IPS-20b (cell line): ENCODE results near the gene TAS1R3.
"Not testable (repeated sequence)": the region's sequence is repeated elsewhere in the genome, so short reads cannot be mapped to it uniquely, and the experiment has no call there.

Experiments
- H3K27ac ChIP-seq: one replicate; pipeline ENCODE4 v1.5.1; 2013; ENCODE audit warnings: low read length
- H3K27me3 ChIP-seq: 2 replicates; pipeline ENCODE4 v1.6.1; 2013; ENCODE audit warnings: mild to moderate bottlenecking, low read length, inconsistent platforms; ENCODE audit not compliant: insufficient read depth
- H3K36me3 ChIP-seq: 2 replicates; pipeline ENCODE4 v1.6.1; 2013; ENCODE audit warnings: low read depth, mild to moderate bottlenecking, inconsistent platforms, low read length, moderate library complexity; ENCODE audit not compliant: insufficient read depth
- H3K4me1 ChIP-seq: 2 replicates; pipeline ENCODE4 v1.6.1; 2013; ENCODE audit warnings: mild to moderate bottlenecking, control low read depth, inconsistent platforms, low read length, moderate library complexity; ENCODE audit not compliant: insufficient read depth
- H3K4me3 ChIP-seq: 2 replicates; pipeline ENCODE4 v1.5.1; 2013; ENCODE audit warnings: mild to moderate bottlenecking, low read length, inconsistent platforms
- H3K9ac ChIP-seq: 2 replicates; pipeline ENCODE4 v1.6.1; 2013; ENCODE audit warnings: low read depth, mild to moderate bottlenecking, inconsistent platforms, low read length, moderate library complexity
- H3K9me3 ChIP-seq: 2 replicates; pipeline ENCODE4 v1.6.1; 2013; ENCODE audit warnings: mild to moderate bottlenecking, low read depth, low read length, inconsistent platforms; ENCODE audit not compliant: insufficient read depth

Gene TAS1R3

GRCh38 chr1:1367315-1367714 is 36.2 kb downstream of the TAS1R3 start:
- Histone ChIP-seq H3K27ac (no peak overlapping the region), H3K9me3 (peaks cover 17% of the 10 kb centered on the region), H3K9ac (no peak overlapping the region), H3K4me1 (no peaks in the 10 kb centered on the region), H3K27me3 (no peaks in the 10 kb centered on the region), H3K4me3 (no peak overlapping the region), H3K36me3 (no peaks in the 10 kb centered on the region)

DNA sequence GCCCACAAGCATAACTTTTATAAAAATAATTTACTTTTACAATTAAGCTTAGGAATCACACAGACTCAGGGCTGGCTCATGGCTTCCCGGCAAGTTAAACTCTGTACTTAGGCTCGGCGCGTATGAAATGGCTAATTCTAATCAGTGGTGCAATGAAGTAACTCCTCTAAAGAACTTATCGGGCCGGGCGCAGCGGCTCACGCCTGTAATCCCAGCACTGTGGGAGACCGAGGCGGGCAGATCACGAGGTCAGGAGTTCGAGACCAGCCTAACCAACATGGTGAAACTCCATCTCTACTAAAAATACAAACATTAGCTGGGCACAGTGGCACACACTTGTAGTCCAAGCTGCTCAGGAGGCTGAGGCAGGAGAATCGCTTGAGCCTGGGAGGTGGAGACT is 39.0 kb downstream of the TAS1R3 start:
- H3K4me3 ChIP-seq, H3K4me1 ChIP-seq: not testable (repeated sequence)

DNA sequence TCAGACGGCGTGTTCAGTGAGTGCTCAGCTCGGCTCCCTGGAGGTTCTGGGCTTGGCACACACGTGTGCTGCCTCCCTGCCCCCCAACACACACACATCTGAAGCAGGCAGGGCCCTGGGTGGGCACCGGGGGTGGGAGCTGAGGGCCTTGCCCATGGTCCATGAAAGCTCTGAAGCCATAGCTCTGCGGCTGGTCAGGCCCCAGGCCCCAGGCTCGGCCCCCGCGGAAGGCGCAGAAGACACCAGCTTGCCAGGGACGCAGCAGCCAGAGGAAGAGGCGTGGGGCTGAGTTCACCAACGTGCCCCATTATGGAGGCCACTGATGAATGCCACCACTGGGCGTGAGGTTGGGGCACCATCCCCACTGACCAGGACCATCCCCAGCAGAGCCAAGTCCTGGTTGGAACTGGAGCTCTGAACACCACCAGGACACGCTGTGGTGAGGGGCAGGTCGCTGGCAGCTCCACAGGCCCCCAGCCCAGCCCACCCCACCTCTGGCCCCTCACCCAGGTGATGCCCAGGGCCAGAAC is 39.8 kb downstream of the TAS1R3 start:
- Histone ChIP-seq H3K27ac (no peak overlapping the region), H3K4me3 (no peak overlapping the region), H3K27me3 (no peaks in the 10 kb centered on the region), H3K4me1 (no peaks in the 10 kb centered on the region), H3K9ac (no peak overlapping the region), H3K36me3 (peaks cover 10% of the 10 kb centered on the region; the same call in 1 of the 2 replicates), H3K9me3 (peaks cover 15% of the 10 kb centered on the region)

More for the DNA sequence above, 39.0 kb downstream of the TAS1R3 start:
- H3K27me3 ChIP-seq, H3K27ac ChIP-seq, H3K9ac ChIP-seq: not testable (repeated sequence)
- Histone ChIP-seq H3K36me3 (peaks cover 10% of the 10 kb centered on the region; the same call in 1 of the 2 replicates), H3K9me3 (peaks cover 17% of the 10 kb centered on the region)

DNA sequence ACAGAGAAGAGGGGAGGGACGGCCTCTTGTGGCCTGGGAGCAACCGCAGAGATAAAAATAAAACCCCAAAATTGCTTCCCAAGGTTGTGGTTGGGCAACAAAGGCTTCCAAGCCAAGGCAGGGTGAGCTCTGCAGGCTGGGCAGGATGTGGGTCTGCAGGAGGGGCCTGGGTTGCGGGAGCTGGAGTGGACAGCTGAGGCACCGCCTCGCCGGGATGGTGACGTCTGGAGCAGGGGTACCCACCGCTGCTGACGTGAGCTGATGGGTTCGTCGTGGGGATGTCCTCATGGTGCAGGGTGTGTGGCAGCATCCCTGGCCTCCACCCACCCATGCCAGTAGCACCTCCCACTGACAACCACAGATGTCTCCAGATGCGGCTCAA is 40.3 kb downstream of the TAS1R3 start:
- Histone ChIP-seq H3K27me3 (no peaks in the 10 kb centered on the region), H3K36me3 (peaks cover 10% of the 10 kb centered on the region; the same call in 1 of the 2 replicates), H3K4me3 (no peak overlapping the region), H3K9me3 (peaks cover 10% of the 10 kb centered on the region), H3K27ac (no peak overlapping the region), H3K4me1 (no peaks in the 10 kb centered on the region), H3K9ac (no peak overlapping the region)

- no peak overlapping the region for H3K27ac ChIP-seq
- H3K36me3 ChIP-seq, result peaks cover 10% of the 10 kb centered on the region; the same call in 1 of the 2 replicates
- H3K27me3 ChIP-seq, result no peaks in the 10 kb centered on the region
- H3K4me1 ChIP-seq, result no peaks in the 10 kb centered on the region
- no peak overlapping the region for H3K9ac ChIP-seq
- H3K9me3 ChIP-seq, result peaks cover 3% of the 10 kb centered on the region
- no peak overlapping the region for H3K4me3 ChIP-seq
Measured at GRCh38 chr1:1371746-1372711, 40.9 kb downstream of the TAS1R3 start.

DNA sequence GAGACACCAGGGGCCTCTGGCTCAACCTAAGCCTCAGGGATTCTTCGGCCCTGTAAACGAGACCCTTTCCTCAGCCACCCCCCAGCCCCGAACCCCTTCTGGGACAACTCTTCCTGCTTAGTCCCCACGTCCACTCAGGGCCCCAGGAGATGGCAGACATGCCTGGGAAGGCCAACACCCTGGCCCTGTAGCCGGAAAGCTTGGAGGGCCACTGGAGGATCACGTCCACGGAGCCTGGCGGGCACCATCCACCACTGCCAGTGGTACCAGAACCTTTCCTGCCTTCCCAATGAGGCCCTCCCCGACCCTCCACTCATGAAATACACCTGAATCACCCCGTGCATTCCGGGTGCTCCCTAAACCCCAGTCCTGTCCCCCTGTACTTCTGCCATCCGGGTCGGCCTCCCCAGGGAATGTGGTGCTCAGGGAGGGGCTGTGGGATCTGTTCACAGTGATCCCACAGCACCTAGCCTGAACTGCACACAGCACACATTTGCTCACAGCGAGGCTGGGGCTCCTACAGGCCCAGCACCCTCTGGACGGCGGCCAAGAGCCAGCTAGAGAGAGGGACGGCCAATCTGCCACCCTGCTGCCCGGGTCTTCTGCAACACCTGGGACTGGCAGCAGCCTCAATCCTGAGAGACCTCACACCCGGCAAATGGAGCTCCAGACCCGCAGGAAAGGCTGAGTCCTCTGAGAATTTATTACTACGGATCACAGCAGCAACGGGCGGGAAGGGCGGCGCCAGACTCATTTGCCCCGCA is 42.2 kb downstream of the TAS1R3 start:
- no peaks in the 10 kb centered on the region for H3K9me3 ChIP-seq
- no peak overlapping the region for H3K9ac ChIP-seq
- peaks cover 10% of the 10 kb centered on the region; the same call in 1 of the 2 replicates for H3K36me3 ChIP-seq
- no peaks in the 10 kb centered on the region for H3K4me1 ChIP-seq
- H3K4me3 ChIP-seq, result peak overlapping the region; percentile 87; the same call in 1 of the 2 replicates
- H3K27ac ChIP-seq, result no peak overlapping the region
- no peaks in the 10 kb centered on the region for H3K27me3 ChIP-seq

DNA sequence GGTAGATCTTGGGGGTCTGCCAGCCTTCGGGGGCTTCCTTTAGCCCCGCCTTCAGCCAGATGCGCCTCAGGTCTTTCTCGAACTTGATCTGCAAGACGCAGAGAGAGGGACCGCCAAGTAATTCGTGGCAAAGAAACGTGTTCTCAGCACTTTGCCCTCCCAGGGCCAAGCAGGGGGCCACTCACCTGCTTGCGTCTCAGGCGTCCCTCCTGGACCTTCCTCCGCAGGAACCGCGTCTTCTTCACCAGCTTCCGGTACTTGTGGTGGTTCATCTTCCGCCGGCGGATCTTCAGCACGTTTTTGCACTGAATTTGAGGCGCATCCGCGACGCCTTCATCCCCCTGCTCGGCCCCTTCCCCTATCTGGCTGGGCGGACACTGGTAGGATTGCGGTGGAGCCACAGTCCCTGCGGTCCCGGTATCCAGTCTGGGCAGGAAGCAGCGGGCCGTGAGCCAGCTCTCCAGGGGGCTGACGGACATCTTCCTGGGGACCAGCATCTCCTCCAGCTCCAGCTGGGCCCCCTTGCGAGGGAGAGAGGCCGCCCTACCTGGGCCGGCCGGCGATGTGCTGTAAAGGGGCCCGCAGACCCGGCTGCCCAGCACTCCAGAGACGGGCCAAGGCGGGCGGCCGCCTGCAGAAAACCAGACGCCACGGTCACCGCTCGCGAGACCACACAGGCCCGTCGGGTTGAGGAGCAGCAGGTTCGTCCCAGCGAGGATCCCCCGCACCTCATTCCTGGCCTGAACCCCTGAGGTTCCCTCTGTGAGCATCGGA is 42.9 kb downstream of the TAS1R3 start:
- Histone ChIP-seq H3K27ac (no peak overlapping the region), H3K27me3 (no peaks in the 10 kb centered on the region)

GRCh38 chr1:1374589-1374928 is 43.5 kb downstream of the TAS1R3 start:
- peak overlapping the region; percentile 91 for H3K9ac ChIP-seq
- no peaks in the 10 kb centered on the region for H3K27me3 ChIP-seq
- H3K36me3 ChIP-seq, result peaks cover 10% of the 10 kb centered on the region; the same call in 1 of the 2 replicates
- H3K4me3 ChIP-seq, result peak overlapping the region; percentile 87
- peak overlapping the region; percentile 65 for H3K27ac ChIP-seq
- no peaks in the 10 kb centered on the region for H3K9me3 ChIP-seq
- no peaks in the 10 kb centered on the region for H3K4me1 ChIP-seq

More for the DNA sequence above, 42.9 kb downstream of the TAS1R3 start:
- Histone ChIP-seq H3K9ac (peak overlapping the region; percentile 91), H3K36me3 (peaks cover 10% of the 10 kb centered on the region; the same call in 1 of the 2 replicates), H3K4me3 (peak overlapping the region; percentile 87), H3K9me3 (no peaks in the 10 kb centered on the region), H3K4me1 (no peaks in the 10 kb centered on the region)

DNA sequence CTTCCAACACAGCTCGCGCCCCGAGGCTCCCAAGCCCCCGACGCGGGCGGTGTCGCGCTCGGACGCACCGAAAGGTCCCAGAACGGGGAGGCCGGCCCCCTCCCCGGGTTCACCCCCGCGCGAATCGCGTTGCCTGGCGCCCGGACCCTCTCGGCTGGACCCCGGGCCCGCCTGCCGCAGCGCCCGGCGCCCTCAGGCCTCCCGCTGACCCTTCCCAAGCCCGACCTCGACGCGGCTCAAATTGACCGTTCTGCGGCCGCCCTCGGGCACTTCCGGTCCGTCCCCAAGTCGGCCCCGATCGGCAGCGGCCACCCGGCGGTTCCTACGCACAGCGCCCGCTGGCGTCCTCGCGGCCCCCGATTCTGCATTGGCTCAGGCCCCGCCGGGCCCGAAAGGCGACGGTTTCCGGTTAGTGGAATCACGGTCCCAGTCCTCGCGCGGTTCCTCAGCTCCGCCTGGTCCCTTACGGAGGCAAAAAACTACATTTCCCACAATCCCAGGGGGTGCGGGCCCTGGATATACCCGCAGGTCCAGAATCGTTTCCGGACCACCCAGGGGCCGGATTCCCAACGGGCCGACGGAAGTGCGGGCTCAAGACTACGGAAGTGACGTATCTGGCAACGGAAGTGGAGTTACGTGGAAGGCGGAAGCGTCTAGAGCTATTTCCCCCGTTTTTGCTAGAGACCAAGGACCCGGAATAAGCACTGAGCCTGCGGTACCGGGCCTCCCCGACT is 44.0 kb downstream of the TAS1R3 start, which contains the start of gene AURKAIP1:
Gene AURKAIP1, minus strand, starts transcription at position 279 of the 734 bp plus-strand sequence. CDS start 451 bp downstream, outside the sequence.
- peak within 1 kb of the TSS; percentile 71 for H3K27ac ChIP-seq
- no peaks in the 10 kb centered on the region for H3K27me3 ChIP-seq
- H3K36me3 ChIP-seq, result peaks cover 10% of the 10 kb centered on the region; the same call in 1 of the 2 replicates
- H3K9ac ChIP-seq, result peak within 1 kb of the TSS; percentile 91
- no peaks in the 10 kb centered on the region for H3K4me1 ChIP-seq
- H3K9me3 ChIP-seq, result no peaks in the 10 kb centered on the region
- peak within 1 kb of the TSS; percentile 87 for H3K4me3 ChIP-seq

- no peaks in the 10 kb centered on the region for H3K27me3 ChIP-seq
- no peaks in the 10 kb centered on the region for H3K4me1 ChIP-seq
- H3K27ac ChIP-seq, result no peak overlapping the region
- no peaks in the 10 kb centered on the region for H3K9me3 ChIP-seq
- no peak overlapping the region for H3K9ac ChIP-seq
- no peak overlapping the region for H3K4me3 ChIP-seq
- H3K36me3 ChIP-seq, result peaks cover 10% of the 10 kb centered on the region; the same call in 1 of the 2 replicates
Measured at GRCh38 chr1:1376551-1377226, 45.6 kb downstream of the TAS1R3 start.
